K562 (cell line): ENCODE results near the gene CCDC144A. TPM values are rescaled to one million over a fixed set of nuclear protein-coding genes. Genes with fewer than 3 reads are reported as not detected.

Experiments used
- ID3 ChIP-seq, 2 experiments: fragments of 250-450 bp in 1 of 2; fragments of 450-650 bp in 1 of 2; sonication (Bioruptor Pico) in 1 of 2; IDR thresholded peaks; 2 replicates each; pipeline versions ENCODE4 v1.6.1 to v1.8.0; 2016 to 2021; ENCODE audit warnings: mild to moderate bottlenecking in 2 of 2, moderate library complexity in 2 of 2, missing compliant biosample characterization in 1 of 2, missing genetic modification characterization in 1 of 2
- SAP30 ChIP-seq: fragments of 200-600 bp; sonication (generic); IDR thresholded peaks from 2 replicates; pipeline ENCODE4 v1.6.1; 2012; ENCODE audit warnings: borderline replicate concordance, low read depth, mild to moderate bottlenecking, moderate library complexity, low read length, control low read depth, inconsistent platforms; ENCODE audit not compliant: insufficient read depth, poor library complexity, severe bottlenecking
- TRIM24 ChIP-seq, 2 experiments: fragments of 450-650 bp; IDR thresholded peaks; 2 replicates each; pipeline ENCODE4 v1.6.1; 2016
- ZNF318 ChIP-seq, 2 experiments: fragments of 450-650 bp; IDR thresholded peaks; 2 replicates each; pipeline ENCODE4 v1.6.1; 2016; ENCODE audit warnings: mild to moderate bottlenecking in 2 of 2, borderline replicate concordance in 1 of 2, low read depth in 1 of 2, moderate library complexity in 1 of 2
- polyA plus RNA-seq, 8 experiments: library from polyadenylated mRNA; depleted of rRNA in 4 of 8; stranded (reverse) in 5 of 8; unstranded in 3 of 8; fragments of >200 nt; fragmentation: Nextera tagmentation in 2 of 8; fragmentation: Illumina TruSeq in 1 of 8; extraction: Ambion mirVana in 2 of 8; extraction: Trizol in 1 of 8; gene quantifications; 2 replicates each; pipeline versions ENCODE4 v1.2.1 to v1.2.3, GENCODE V29; 2011 to 2014; ENCODE audit warnings: inconsistent platforms in 1 of 8, missing spikeins in 1 of 8
- total RNA-seq, 7 experiments: library from RNA; depleted of rRNA in 6 of 7; stranded (reverse); fragments of >200 nt in 6 of 7; fragmentation: Illumina TruSeq in 2 of 7; extraction: Trizol in 2 of 7; gene quantifications; 2 replicates each; pipeline versions ENCODE4 v1.2.1 to v1.2.3, GENCODE V29; 2011 to 2021; ENCODE audit warnings: low replicate concordance in 1 of 7

CCDC144A gene
- total and polyA plus RNA-seq, 9 of the 15 experiments (the other 6 are each of a cell fraction or from before 2014, with no cell fraction given), result 0.03 to 0.76 (median 0.36) TPM

- TF ChIP-seq ZNF318 (IDR thresholded peaks at IDR 0.05; ENCODE audit: borderline replicate concordance in 1 of 2, low read depth in 1 of 2), result no peak
- no peak for TF ChIP-seq ID3 (CRISPR knock-in tag; IDR thresholded peaks at IDR 0.05)
- TF ChIP-seq ID3 (tag; IDR thresholded peaks at IDR 0.05), result no peak
- TF ChIP-seq TRIM24 (IDR thresholded peaks at IDR 0.05), result no peak
- TF ChIP-seq SAP30, result no peak
These were observed 28.8 kb upstream of the CCDC144A start (continued) for GRCh38 chr17:16661217-16661616.
